HEK293 (cell line): ENCODE measurements around the gene SVIL.

ENCODE experiments used
- CTCF ChIA-PET: fragments of 350-600 bp; formaldehyde crosslinking; extraction: SDS; loops from one replicate; lab custom pipeline; 2021; ENCODE audit warnings: antibody characterized with exemption; lab: Yijun Ruan, JAX
- POLR2A ChIA-PET: fragments of 300-600 bp; formaldehyde crosslinking; extraction: SDS; loops from one replicate; lab custom pipeline; 2020; ENCODE audit warnings: antibody characterized with exemption, inconsistent platforms; lab: Yijun Ruan, JAX
- H3K27ac ChIP-seq: fragments of 200-500 bp; sonication (Bioruptor generic); 2 replicates; pipeline ENCODE4 v1.5.1; 2014; ENCODE audit warnings: low read depth, low read length, control low read depth, inconsistent platforms; ENCODE audit errors: extremely low read depth
- H3K36me3 ChIP-seq, 2 experiments: fragments of 200-500 bp in 1 of 2; sonication (Bioruptor generic) in 1 of 2; 1 replicate in 1 of 2; 2 replicates in 1 of 2; pipeline ENCODE4 v1.5.1; 2014 to 2017; ENCODE audit warnings: inconsistent platforms in 2 of 2, low read length in 2 of 2; ENCODE audit not compliant: control insufficient read depth in 2 of 2, insufficient read depth in 1 of 2
- H3K4me1 ChIP-seq: fragments of 200-500 bp; sonication (Bioruptor generic); 2 replicates; pipeline ENCODE4 v1.5.1; 2014; ENCODE audit warnings: mild to moderate bottlenecking, low read length, inconsistent platforms; ENCODE audit not compliant: control insufficient read depth, insufficient read depth
- H3K4me3 ChIP-seq: 2 replicates; pipeline ENCODE4 v1.5.1; 2011; ENCODE audit warnings: low read depth, mild to moderate bottlenecking, control low read depth, low read length, moderate library complexity
- H3K9me3 ChIP-seq: fragments of 200-500 bp; sonication (Bioruptor generic); 2 replicates; pipeline ENCODE4 v1.5.1; 2014; ENCODE audit warnings: low read depth, low read length, inconsistent platforms; ENCODE audit not compliant: control insufficient read depth, insufficient read depth
- HOXA7 ChIP-seq: sonication (generic); formaldehyde crosslinking; IDR thresholded peaks from 2 replicates; pipeline ENCODE4 v1.8.1; 2022; ENCODE audit warnings: missing genetic modification reagents, borderline replicate concordance
- IKZF3 ChIP-seq: fragments of 450-650 bp; IDR thresholded peaks from 2 replicates; pipeline ENCODE4 v1.5.0; 2018; ENCODE audit warnings: missing biosample characterization, mild to moderate bottlenecking, missing genetic modification characterization, moderate library complexity
- SP7 ChIP-seq: fragments of 450-650 bp; formaldehyde crosslinking; IDR thresholded peaks from 2 replicates; pipeline ENCODE4 v1.5.1; 2016; ENCODE audit warnings: missing biosample characterization, missing genetic modification characterization
- TRIM28 ChIP-seq: IDR thresholded peaks from 2 replicates; pipeline ENCODE4 v1.6.1; 2011; ENCODE audit warnings: low read length, control low read depth, borderline replicate concordance
- TSHZ1 ChIP-seq: fragments of 450-650 bp; formaldehyde crosslinking; IDR thresholded peaks from 2 replicates; pipeline ENCODE4 v1.5.1; 2016; ENCODE audit warnings: missing biosample characterization, missing genetic modification characterization, borderline replicate concordance
- ZBTB17 ChIP-seq: fragments of 450-650 bp; formaldehyde crosslinking; IDR thresholded peaks from 2 replicates; pipeline ENCODE4 v1.5.1; 2016; ENCODE audit warnings: missing biosample characterization, missing genetic modification characterization
- ZBTB6 ChIP-seq: fragments of 450-650 bp; formaldehyde crosslinking; IDR thresholded peaks from 2 replicates; pipeline ENCODE4 v1.5.1; 2017; ENCODE audit warnings: missing biosample characterization, missing genetic modification characterization
- ZNF146 ChIP-seq: fragments of 450-650 bp; formaldehyde crosslinking; IDR thresholded peaks from 2 replicates; pipeline ENCODE4 v1.5.1; 2016; ENCODE audit warnings: missing biosample characterization, missing genetic modification characterization
- ZNF174 ChIP-seq: fragments of 450-650 bp; formaldehyde crosslinking; IDR thresholded peaks from 2 replicates; pipeline ENCODE4 v1.5.0; 2017; ENCODE audit warnings: missing biosample characterization, mild to moderate bottlenecking, missing genetic modification characterization
- ZNF202 ChIP-seq: fragments of 450-650 bp; formaldehyde crosslinking; IDR thresholded peaks from 2 replicates; pipeline ENCODE4 v1.5.1; 2016; ENCODE audit warnings: missing biosample characterization, missing genetic modification characterization, borderline replicate concordance
- ZNF335 ChIP-seq: fragments of 450-650 bp; formaldehyde crosslinking; conservative IDR thresholded peaks from 2 replicates; pipeline ENCODE4 v1.5.1; 2016; ENCODE audit warnings: missing biosample characterization, missing genetic modification characterization
- ZNF341 ChIP-seq: fragments of 450-650 bp; formaldehyde crosslinking; IDR thresholded peaks from 2 replicates; pipeline ENCODE4; 2016; ENCODE audit warnings: low read depth, missing biosample characterization, missing genetic modification characterization
- ZNF394 ChIP-seq: fragments of 450-650 bp; formaldehyde crosslinking; IDR thresholded peaks from 2 replicates; pipeline ENCODE4 v1.5.1; 2016; ENCODE audit warnings: missing biosample characterization, missing genetic modification characterization, mild to moderate bottlenecking, moderate library complexity, borderline replicate concordance
- ZNF561 ChIP-seq: fragments of 450-650 bp; IDR thresholded peaks from 2 replicates; pipeline ENCODE4 v1.5.1; 2018; ENCODE audit warnings: missing biosample characterization, missing genetic modification characterization, borderline replicate concordance
- ZNF654 ChIP-seq: fragments of 450-650 bp; formaldehyde crosslinking; IDR thresholded peaks from 2 replicates; pipeline ENCODE4 v1.5.1; 2016; ENCODE audit warnings: low read depth, missing biosample characterization, missing genetic modification characterization
- ZNF777 ChIP-seq: fragments of 450-650 bp; formaldehyde crosslinking; IDR thresholded peaks from 2 replicates; pipeline ENCODE4 v1.5.1; 2017; ENCODE audit warnings: missing biosample characterization, missing genetic modification characterization, borderline replicate concordance
- ZNF791 ChIP-seq: fragments of 450-650 bp; formaldehyde crosslinking; IDR thresholded peaks from 2 replicates; pipeline ENCODE4 v1.5.1; 2016; ENCODE audit warnings: missing biosample characterization, missing genetic modification characterization
- ZNF837 ChIP-seq: fragments of 450-650 bp; formaldehyde crosslinking; IDR thresholded peaks from 2 replicates; pipeline ENCODE4 v1.5.1; 2016; ENCODE audit warnings: missing biosample characterization, missing genetic modification characterization
- TF ChIP-seq, protein P1 (sequence below): fragments of 450-650 bp; formaldehyde crosslinking; IDR thresholded peaks from 2 replicates; pipeline ENCODE4 v1.5.1; 2016; ENCODE audit warnings: missing biosample characterization, missing genetic modification characterization

SVIL gene

DNA sequence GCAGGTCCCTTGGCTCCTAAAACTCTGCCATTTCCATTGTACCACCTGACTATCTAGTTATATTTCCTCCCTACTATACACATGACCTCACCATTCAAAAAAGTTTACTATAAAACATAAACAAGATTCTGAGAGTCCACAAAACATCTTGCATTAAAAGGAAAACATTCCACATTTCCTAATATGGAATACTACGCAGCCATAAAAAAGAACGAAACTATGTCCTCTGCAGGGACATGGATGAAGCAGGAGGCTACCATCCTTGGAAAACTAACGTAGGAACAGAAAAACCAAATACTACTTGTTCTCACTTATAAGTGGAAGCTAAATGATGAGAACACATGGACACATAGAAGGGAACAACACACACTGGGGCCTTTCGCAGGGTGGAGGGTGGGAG is 48.3 kb downstream of the SVIL start:
- Histone ChIP-seq H3K36me3 (no peaks in the 10 kb centered on the region), H3K9me3 (no peaks in the 10 kb centered on the region), H3K4me3 (no peak overlapping the region), H3K27ac (no peak overlapping the region), H3K4me1 (peaks cover 17% of the 10 kb centered on the region; the same call in 1 of the 2 replicates)
- TF ChIP-seq TSHZ1 (no peak), ZNF146 (tag by site-specific recombination) (peak; percentile 88)
- TF ChIP-seq, protein P1, sequence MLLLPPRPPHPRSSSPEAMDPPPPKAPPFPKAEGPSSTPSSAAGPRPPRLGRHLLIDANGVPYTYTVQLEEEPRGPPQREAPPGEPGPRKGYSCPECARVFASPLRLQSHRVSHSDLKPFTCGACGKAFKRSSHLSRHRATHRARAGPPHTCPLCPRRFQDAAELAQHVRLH, result peak; percentile 58; the same call in 1 of the 2 replicates
- ChIA-PET CTCF (interaction anchor here (1.1 kb wide), 1 partner anchor 14 kb away, joined by 3 read pairs; no protein-coding TSS in a partner anchor), POLR2A (no interaction called here)

GRCh38 chr10:29585488-29585976 is 49.2 kb downstream of the SVIL start:
- H3K36me3 ChIP-seq, result no peaks in the 10 kb centered on the region
- POLR2A ChIA-PET, result no interaction called here
- CTCF ChIA-PET, result interaction anchor here (0.6 kb wide), 1 partner anchor 922 kb away, joined by 3 read pairs; no protein-coding TSS in a partner anchor
- H3K4me3 ChIP-seq, result no peak overlapping the region
- H3K9me3 ChIP-seq, result no peaks in the 10 kb centered on the region
- no peak for TF ChIP-seq ZNF791 (tag by site-specific recombination)
- TF ChIP-seq TRIM28, result 0 out of 2 replicates have a peak, but pooled peaks have one; percentile 29
- no peak for TF ChIP-seq ZNF777 (tag by site-specific recombination)
- TF ChIP-seq HOXA7 (CRISPR knock-in tag), result no peak
- H3K4me1 ChIP-seq, result peaks cover 16% of the 10 kb centered on the region; the same call in 1 of the 2 replicates
- H3K27ac ChIP-seq, result no peak overlapping the region

- Histone ChIP-seq H3K36me3 (no peaks in the 10 kb centered on the region), H3K27ac (no peak overlapping the region), H3K9me3 (no peaks in the 10 kb centered on the region)
- CTCF ChIA-PET, result interaction anchor here (0.6 to 0.7 kb wide), 2 partner anchors 14 to 57 kb away, joined by 3 read pairs; no protein-coding TSS in a partner anchor
- TF ChIP-seq ZNF837 (tag by site-specific recombination) (no peak), ZBTB17 (tag by site-specific recombination) (no peak), ZNF174 (tag by site-specific recombination) (no peak), ZNF561 (tag by site-specific recombination) (no peak), ZNF202 (tag by site-specific recombination) (no peak), SP7 (tag by site-specific recombination) (no peak), ZNF654 (tag by site-specific recombination) (no peak), ZNF341 (tag by site-specific recombination) (no peak), ZNF394 (no peak), ZBTB6 (tag by site-specific recombination) (no peak), IKZF3 (no peak), ZNF335 (tag by site-specific recombination) (no peak)
- TF ChIP-seq, all 188 proteins: peak for 0
- POLR2A ChIA-PET, result no interaction called here
- H3K4me1 ChIP-seq, result peaks cover 9% of the 10 kb centered on the region; the same call in 1 of the 2 replicates
- no peak overlapping the region for H3K4me3 ChIP-seq
Measured at GRCh38 chr10:29584436-29584835, 50.3 kb downstream of the SVIL start.
